Activated T-cell treated with anti-CD3 and anti-CD28 coated beads for 4 hours (primary cell): ENCODE results near the gene MOCS1.
A peak's percentile ranks its signal among the peaks of the same experiment; 100 is the strongest.

ENCODE experiments used
- DNase-seq: peaks from one replicate; pipeline ENCODE4 v3.0.0-alpha.2; 2020

MOCS1 gene

DNA sequence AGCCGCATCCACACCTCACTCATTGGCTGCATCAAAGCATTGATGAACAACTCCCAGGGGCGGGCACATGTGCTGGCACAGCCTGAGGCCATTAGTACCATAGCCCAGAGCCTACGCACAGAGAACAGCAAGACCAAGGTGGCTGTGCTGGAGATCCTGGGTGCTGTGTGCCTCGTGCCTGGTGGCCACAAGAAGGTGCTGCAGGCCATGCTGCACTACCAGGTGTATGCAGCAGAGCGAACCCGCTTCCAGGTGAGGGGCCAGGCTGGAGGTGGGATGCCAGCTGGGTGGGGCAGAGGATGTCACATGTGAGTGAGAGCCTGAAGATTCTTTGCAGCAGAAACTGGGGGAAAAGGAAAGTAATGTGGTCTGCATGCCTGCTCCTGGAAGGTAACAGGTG lies 66.7 kb downstream of the MOCS1 start:
- no peak for DNase-seq

DNA sequence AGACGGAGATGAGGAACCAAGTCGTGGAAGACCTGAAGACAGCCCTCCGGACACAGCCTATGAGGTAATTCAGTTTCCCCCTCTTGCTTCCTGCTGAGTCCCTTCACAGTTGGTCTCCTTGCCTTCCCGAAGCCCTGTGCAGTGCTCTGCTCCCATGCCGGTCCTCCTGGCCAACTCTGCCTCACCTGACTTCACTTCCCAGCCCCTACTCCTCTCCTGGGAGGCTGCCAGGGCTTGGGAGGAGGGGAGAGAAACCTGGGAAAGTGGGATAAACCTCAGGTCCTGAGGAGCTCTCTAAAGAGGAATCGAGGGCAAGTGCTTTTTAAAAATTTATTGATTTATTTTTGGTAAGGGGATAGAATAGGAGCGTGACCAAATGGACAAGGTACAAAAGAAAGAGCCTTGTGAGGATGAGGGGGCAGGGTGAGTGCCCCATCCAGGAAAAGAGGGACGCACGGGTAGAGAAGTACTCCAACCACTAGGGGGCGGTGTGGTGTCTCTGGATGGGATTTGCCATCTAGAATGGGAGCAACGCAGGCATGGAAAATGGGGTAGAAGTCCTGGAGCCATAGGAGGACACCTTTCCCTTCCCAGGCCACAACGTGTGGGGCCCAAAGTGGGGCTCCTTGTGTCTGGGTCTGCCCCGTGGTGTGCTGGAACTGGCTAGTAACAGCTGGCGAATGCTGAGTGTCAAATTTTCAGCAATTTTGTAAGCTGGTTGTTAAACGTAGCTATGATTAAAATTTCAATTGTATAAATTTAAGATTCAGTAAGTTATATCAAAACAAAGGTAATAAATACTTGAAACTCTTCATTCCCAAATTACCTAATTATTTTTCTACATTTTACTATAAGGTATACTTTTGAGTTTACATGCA lies 69.0 kb downstream of the MOCS1 start:
- DNase-seq = peak; percentile 46

DNA sequence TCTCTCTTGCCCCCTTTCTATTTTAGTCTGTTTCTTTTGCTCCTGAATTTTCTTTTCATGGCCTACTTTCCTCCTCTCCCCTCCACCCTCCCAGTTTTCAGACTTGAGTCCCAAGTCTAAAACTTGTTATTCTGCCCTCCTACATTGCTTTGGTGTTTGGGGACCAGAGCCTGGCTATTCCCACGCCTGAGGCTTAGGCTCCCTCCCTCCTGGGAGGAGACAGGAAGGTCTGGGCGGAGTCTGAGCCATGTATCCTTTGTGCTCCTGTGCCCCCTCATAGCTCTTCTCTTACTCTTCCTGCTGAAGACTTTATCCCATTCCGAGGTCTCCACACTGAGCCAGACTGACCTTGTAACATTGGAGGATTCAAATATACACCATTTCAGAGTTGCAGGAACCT lies 72.6 kb downstream of the MOCS1 start:
- no peak for DNase-seq

- no peak for DNase-seq
These were observed 75.2 kb downstream of the MOCS1 start for GRCh38 chr6:39859025-39859424.

GRCh38 chr6:39855356-39855995 lies 78.8 kb downstream of the MOCS1 start:
- DNase-seq = no peak
